ENCODE results near the gene CRYBG1. TPM values are rescaled to one million over a fixed set of nuclear protein-coding genes. Genes with fewer than 3 reads are reported as not detected.

The CRYBG1 gene
- total RNA-seq, 1 donor from 2014 or later: 0.06 TPM

DNA sequence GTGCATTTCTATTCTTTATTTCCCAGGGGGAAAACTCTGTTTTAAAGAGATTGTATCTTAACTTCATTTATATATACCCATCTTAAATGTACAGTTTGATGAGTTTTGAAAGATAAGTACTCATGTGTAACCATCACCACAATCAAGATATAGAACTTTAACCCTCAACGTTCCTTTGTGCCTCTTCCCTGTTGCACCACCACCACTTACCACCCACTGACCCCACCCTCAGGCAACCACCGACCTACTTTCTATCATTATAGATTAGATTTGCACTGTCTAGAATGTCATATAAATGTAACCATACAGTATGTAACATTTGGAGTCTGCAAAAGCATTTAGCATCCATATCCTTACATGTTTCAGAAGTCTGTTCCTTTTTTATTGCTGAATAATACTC, 147.8 kb downstream of the CRYBG1 start:
- TF ChIP-seq EZH2phosphoT487 (IDR thresholded peaks at IDR 0.05): no peak
- TF ChIP-seq EZH2 (IDR thresholded peaks at IDR 0.05): no peak
- TF ChIP-seq, protein P1, sequence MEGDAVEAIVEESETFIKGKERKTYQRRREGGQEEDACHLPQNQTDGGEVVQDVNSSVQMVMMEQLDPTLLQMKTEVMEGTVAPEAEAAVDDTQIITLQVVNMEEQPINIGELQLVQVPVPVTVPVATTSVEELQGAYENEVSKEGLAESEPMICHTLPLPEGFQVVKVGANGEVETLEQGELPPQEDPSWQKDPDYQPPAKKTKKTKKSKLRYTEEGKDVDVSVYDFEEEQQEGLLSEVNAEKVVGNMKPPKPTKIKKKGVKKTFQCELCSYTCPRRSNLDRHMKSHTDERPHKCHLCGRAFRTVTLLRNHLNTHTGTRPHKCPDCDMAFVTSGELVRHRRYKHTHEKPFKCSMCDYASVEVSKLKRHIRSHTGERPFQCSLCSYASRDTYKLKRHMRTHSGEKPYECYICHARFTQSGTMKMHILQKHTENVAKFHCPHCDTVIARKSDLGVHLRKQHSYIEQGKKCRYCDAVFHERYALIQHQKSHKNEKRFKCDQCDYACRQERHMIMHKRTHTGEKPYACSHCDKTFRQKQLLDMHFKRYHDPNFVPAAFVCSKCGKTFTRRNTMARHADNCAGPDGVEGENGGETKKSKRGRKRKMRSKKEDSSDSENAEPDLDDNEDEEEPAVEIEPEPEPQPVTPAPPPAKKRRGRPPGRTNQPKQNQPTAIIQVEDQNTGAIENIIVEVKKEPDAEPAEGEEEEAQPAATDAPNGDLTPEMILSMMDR (IDR thresholded peaks at IDR 0.05): no peak
- Mint-ChIP-seq H3K36me3 (no peaks in the 10 kb centered on the region), H3K4me3 (no peak overlapping the region), H3K27ac (no peak overlapping the region), H3K9me3 (peaks cover 5% of the 10 kb centered on the region), H3K4me1 (peaks cover 21% of the 10 kb centered on the region), H3K27me3 (ENCODE audit: insufficient read depth, low read depth) (peaks cover 52% of the 10 kb centered on the region)
- H3K4me2 ChIP-seq: no peak overlapping the region
- H3K27me3 ChIP-seq: peaks cover 72% of the 10 kb centered on the region
- no peak overlapping the region for H2AFZ ChIP-seq (replicated peaks)
- H3K36me3 ChIP-seq: no peaks in the 10 kb centered on the region
- H3K9me3 ChIP-seq (ENCODE audit: low read depth): no peaks in the 10 kb centered on the region
- H3K79me2 ChIP-seq (ENCODE audit: low read depth): no peaks in the 10 kb centered on the region
- H3K4me3 ChIP-seq: no peak overlapping the region
- peaks cover 10% of the 10 kb centered on the region for H3K4me1 ChIP-seq
- H3K9ac ChIP-seq: no peak overlapping the region
- peaks cover 6% of the 10 kb centered on the region for H3F3A ChIP-seq (ENCODE audit: low read depth)
- no peak overlapping the region for H3K27ac ChIP-seq
- no peak for DNase-seq (ENCODE audit: low spot score)
- H4K20me1 ChIP-seq (ENCODE audit: low read depth): peaks cover 9% of the 10 kb centered on the region

DNA sequence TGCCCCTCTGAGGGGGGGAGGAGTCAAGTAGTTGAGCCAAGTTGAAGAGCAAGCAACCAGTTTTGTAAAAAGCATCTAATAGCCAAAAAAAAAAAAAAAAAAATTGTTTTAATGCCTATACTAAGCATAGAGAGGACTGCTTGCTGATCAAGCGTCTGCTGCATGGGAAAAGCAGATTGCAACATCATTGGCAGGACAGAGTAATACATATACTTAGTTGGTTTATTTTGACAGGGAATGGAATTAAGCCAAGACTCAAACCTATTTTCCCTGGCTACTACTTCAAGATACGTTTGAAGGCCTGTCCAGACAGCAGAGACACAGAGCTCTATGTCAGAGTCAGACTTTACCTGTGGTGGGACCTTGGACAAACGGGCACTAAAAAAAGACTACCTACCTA, 148.3 kb downstream of the CRYBG1 start:
- peaks cover 58% of the 10 kb centered on the region for H3K27me3 Mint-ChIP-seq (ENCODE audit: insufficient read depth, low read depth)
- DNase-seq (ENCODE audit: low spot score): no peak
- Histone ChIP-seq H3K4me3 (no peak overlapping the region), H3K36me3 (no peaks in the 10 kb centered on the region), H3K9ac (no peak overlapping the region), H3K27ac (no peak overlapping the region), H4K20me1 (ENCODE audit: low read depth) (peaks cover 9% of the 10 kb centered on the region), H3K4me1 (peaks cover 10% of the 10 kb centered on the region), H3K9me3 (ENCODE audit: low read depth) (no peaks in the 10 kb centered on the region), H3K79me2 (ENCODE audit: low read depth) (no peaks in the 10 kb centered on the region), H3K4me2 (no peak overlapping the region), H2AFZ (replicated peaks) (no peak overlapping the region), H3F3A (ENCODE audit: low read depth) (peaks cover 9% of the 10 kb centered on the region), H3K27me3 (peaks cover 77% of the 10 kb centered on the region)
- H3K4me1 Mint-ChIP-seq: peaks cover 21% of the 10 kb centered on the region
- no peak overlapping the region for H3K27ac Mint-ChIP-seq
- no peak for TF ChIP-seq EZH2phosphoT487 (IDR thresholded peaks at IDR 0.05)
- TF ChIP-seq EZH2 (IDR thresholded peaks at IDR 0.05): no peak
- TF ChIP-seq, protein P1 (IDR thresholded peaks at IDR 0.05): no peak
- no peak overlapping the region for H3K4me3 Mint-ChIP-seq
- no peaks in the 10 kb centered on the region for H3K36me3 Mint-ChIP-seq
- peaks cover 5% of the 10 kb centered on the region for H3K9me3 Mint-ChIP-seq

DNA sequence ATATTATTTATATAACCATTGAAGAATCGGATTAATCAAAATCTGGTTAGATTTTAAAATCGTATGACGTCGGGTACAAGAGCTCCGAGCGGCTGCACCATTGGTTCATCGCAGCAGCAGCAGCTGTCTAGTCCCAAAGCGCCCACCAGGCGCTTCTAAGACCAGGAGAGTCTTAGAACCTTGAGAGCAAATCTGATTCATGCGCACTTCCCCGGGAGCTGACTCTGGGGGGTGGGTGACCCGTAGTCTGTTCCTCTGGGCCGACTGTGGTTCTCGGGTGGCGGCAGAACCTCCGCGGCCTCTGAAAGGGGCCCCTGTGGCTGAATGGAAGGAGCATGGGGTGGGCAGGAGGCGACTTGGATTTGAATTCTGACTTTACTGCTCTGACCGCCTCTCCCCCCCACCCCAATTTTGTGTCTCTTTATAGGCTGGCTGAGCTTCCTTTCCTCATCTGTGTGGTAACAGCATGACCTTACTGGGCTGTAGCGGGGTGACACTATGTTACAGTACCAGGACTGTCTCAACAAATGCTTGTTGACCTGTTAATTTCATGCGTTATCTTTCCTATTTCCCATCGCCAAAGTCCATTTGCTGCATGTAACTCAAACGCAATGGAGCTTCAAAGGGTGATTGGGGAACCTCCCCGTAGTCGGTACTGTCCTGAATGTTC, 149.0 kb downstream of the CRYBG1 start:
- Histone ChIP-seq H3K4me1 (peaks cover 10% of the 10 kb centered on the region), H4K20me1 (ENCODE audit: low read depth) (peaks cover 9% of the 10 kb centered on the region), H3K4me3 (peak overlapping the region; percentile 62), H3K27me3 (peaks cover 85% of the 10 kb centered on the region), H3K9me3 (ENCODE audit: low read depth) (no peaks in the 10 kb centered on the region), H3K9ac (no peak overlapping the region), H3K4me2 (peak overlapping the region; percentile 97), H3K79me2 (ENCODE audit: low read depth) (no peaks in the 10 kb centered on the region), H2AFZ (replicated peaks) (peak overlapping the region; percentile 87), H3K27ac (no peak overlapping the region), H3F3A (ENCODE audit: low read depth) (peaks cover 9% of the 10 kb centered on the region), H3K36me3 (no peaks in the 10 kb centered on the region)
- H3K36me3 Mint-ChIP-seq: no peaks in the 10 kb centered on the region
- TF ChIP-seq EZH2 (IDR thresholded peaks at IDR 0.05): no peak
- TF ChIP-seq, protein P1 (IDR thresholded peaks at IDR 0.05): peak; percentile 46
- peak; percentile 32 for TF ChIP-seq EZH2phosphoT487 (IDR thresholded peaks at IDR 0.05)
- peaks cover 64% of the 10 kb centered on the region for H3K27me3 Mint-ChIP-seq (ENCODE audit: insufficient read depth, low read depth)
- H3K9me3 Mint-ChIP-seq: peaks cover 5% of the 10 kb centered on the region
- peak overlapping the region; percentile 88 for H3K4me3 Mint-ChIP-seq
- peaks cover 21% of the 10 kb centered on the region for H3K4me1 Mint-ChIP-seq
- H3K27ac Mint-ChIP-seq: no peak overlapping the region
- DNase-seq (ENCODE audit: low spot score): peak; percentile 77

All from neural progenitor cell (in vitro differentiated cells).